H1 (cell line): ENCODE data around the gene SAMD4A. TPM values are rescaled to one million over a fixed set of nuclear protein-coding genes. Genes with fewer than 3 reads are reported as not detected.

ENCODE experiments used
- CTCF ChIA-PET: fragments of 300-600 bp; sonication (Branson Sonifier 250); formaldehyde crosslinking; loops from one replicate; lab custom pipeline; 2021; ENCODE audit not compliant: partially characterized antibody; lab: Charles Lee
- POLR2A ChIA-PET: fragments of 300-600 bp; sonication (Branson Sonifier 250); formaldehyde crosslinking; loops from one replicate; lab custom pipeline; 2021; ENCODE audit warnings: inconsistent platforms; ENCODE audit not compliant: partially characterized antibody; lab: Charles Lee
- DNase-seq, 2 experiments: peaks; one replicate each; pipeline versions ENCODE4 v3.0.0 to v3.0.0-alpha.2; 2010 to 2022; ENCODE audit warnings: low spot score in 2 of 2, low read depth in 1 of 2, mixed read lengths in 1 of 2
- FAIRE-seq: peaks from 2 replicates; lab custom pipeline; 2011; peaks lifted over from hg19 to GRCh38; lab: Jason Lieb, UNC
- H2AFZ ChIP-seq: 2 replicates; pipeline ENCODE4 v1.8.1; 2012; ENCODE audit warnings: low read length, inconsistent platforms
- H2AK5ac ChIP-seq: 2 replicates; pipeline ENCODE4 v1.6.1; 2013; ENCODE audit warnings: low read depth, low read length
- H2BK120ac ChIP-seq: replicated peaks from 2 replicates; pipeline ENCODE3; 2013; ENCODE audit warnings: low read depth, low read length, inconsistent platforms
- H2BK12ac ChIP-seq: 2 replicates; pipeline ENCODE4 v1.6.1; 2013; ENCODE audit warnings: low read depth, low read length
- H2BK15ac ChIP-seq: 2 replicates; pipeline ENCODE4 v1.6.1; 2013; ENCODE audit warnings: low read length
- H2BK20ac ChIP-seq: 2 replicates; pipeline ENCODE4 v1.6.1; 2013; ENCODE audit warnings: low read length
- H2BK5ac ChIP-seq: 2 replicates; pipeline ENCODE4 v1.6.1; 2013; ENCODE audit warnings: low read depth, low read length
- H3K14ac ChIP-seq: 2 replicates; pipeline ENCODE4 v1.6.1; 2013; ENCODE audit warnings: inconsistent platforms; ENCODE audit not compliant: insufficient read length
- H3K18ac ChIP-seq: 2 replicates; pipeline ENCODE4 v1.6.1; 2013; ENCODE audit warnings: low read length; ENCODE audit errors: extremely low read depth
- H3K23ac ChIP-seq: 2 replicates; pipeline ENCODE4 v1.6.1; 2013; ENCODE audit warnings: inconsistent platforms; ENCODE audit not compliant: insufficient read length
- H3K23me2 ChIP-seq: 2 replicates; pipeline ENCODE4 v1.6.1; 2013; ENCODE audit warnings: low read depth, low read length
- H3K27ac ChIP-seq: 2 replicates; pipeline ENCODE4 v1.6.1; 2011; ENCODE audit warnings: low read depth, low read length, inconsistent platforms
- H3K27me3 ChIP-seq, 4 experiments: replicated peaks in 1 of 4; 1 replicate in 1 of 4; 2 replicates in 3 of 4; pipeline versions ENCODE4 v1.6.1 to v1.8.1; 2011 to 2013; ENCODE audit warnings: low read length in 3 of 4, mild to moderate bottlenecking in 3 of 4, inconsistent platforms in 2 of 4, mixed read lengths in 2 of 4, moderate library complexity in 1 of 4; ENCODE audit not compliant: control insufficient read depth in 3 of 4, insufficient read depth in 3 of 4; ENCODE audit errors: extremely low read depth in 1 of 4
- H3K36me3 ChIP-seq, 4 experiments: 2 replicates each; pipeline versions ENCODE4 v1.6.1 to v1.8.1; 2011 to 2013; ENCODE audit warnings: mild to moderate bottlenecking in 4 of 4, low read length in 3 of 4, moderate library complexity in 2 of 4, control low read depth in 1 of 4, inconsistent platforms in 1 of 4; ENCODE audit not compliant: insufficient read depth in 4 of 4, control insufficient read depth in 2 of 4
- H3K4ac ChIP-seq: replicated peaks from 2 replicates; pipeline ENCODE3; 2013; ENCODE audit warnings: low read length, low read depth, mixed read lengths, inconsistent platforms; ENCODE audit not compliant: insufficient read length
- H3K4me1 ChIP-seq, 4 experiments: replicated peaks in 1 of 4; 1 replicate in 1 of 4; 2 replicates in 3 of 4; pipeline versions ENCODE4 v1.6.1 to v1.8.1; 2011 to 2013; ENCODE audit warnings: low read length in 3 of 4, inconsistent platforms in 2 of 4, mixed read lengths in 1 of 4; ENCODE audit not compliant: insufficient read depth in 4 of 4, control insufficient read depth in 3 of 4
- H3K4me2 ChIP-seq, 2 experiments: 2 replicates each; pipeline versions ENCODE4 v1.6.1 to v1.8.1; 2011 to 2013; ENCODE audit warnings: low read depth in 2 of 2, low read length in 2 of 2, control low read depth in 1 of 2, inconsistent platforms in 1 of 2, mild to moderate bottlenecking in 1 of 2; ENCODE audit not compliant: insufficient read depth in 1 of 2
- H3K4me3 ChIP-seq, 4 experiments: fragments of 200-600, 300-600 bp in 1 of 4; sonication (generic), shearing (Covaris generic), sonication (Bioruptor Twin) in 1 of 4; 2 replicates each; pipeline versions ENCODE4 v1.5.1 to v1.8.1; 2011 to 2016; ENCODE audit warnings: low read length in 4 of 4, low read depth in 3 of 4, control low read depth in 2 of 4, inconsistent platforms in 2 of 4, mild to moderate bottlenecking in 2 of 4, mixed read lengths in 1 of 4, moderate library complexity in 1 of 4; ENCODE audit not compliant: insufficient read depth in 2 of 4; ENCODE audit errors: extremely low read depth in 1 of 4
- H3K56ac ChIP-seq: replicated peaks from 2 replicates; pipeline ENCODE3; 2013; ENCODE audit warnings: low read depth, mild to moderate bottlenecking, mixed read lengths, low read length, inconsistent platforms; ENCODE audit not compliant: insufficient read length
- H3K79me1 ChIP-seq: 2 replicates; pipeline ENCODE4 v1.6.1; 2013; ENCODE audit warnings: low read depth, low read length, control low read depth
- H3K79me2 ChIP-seq, 2 experiments: 2 replicates each; pipeline versions ENCODE4 v1.6.1 to v1.8.1; 2012 to 2013; ENCODE audit warnings: low read length in 2 of 2, mild to moderate bottlenecking in 2 of 2, inconsistent platforms in 1 of 2; ENCODE audit not compliant: insufficient read depth in 2 of 2, control insufficient read depth in 1 of 2
- H3K9ac ChIP-seq, 4 experiments: replicated peaks in 1 of 4; 1 replicate in 1 of 4; 2 replicates in 3 of 4; pipeline versions ENCODE4 v1.6.1 to v1.8.1; 2011 to 2013; ENCODE audit warnings: low read depth in 3 of 4, low read length in 3 of 4, control low read depth in 2 of 4, mild to moderate bottlenecking in 2 of 4, moderate library complexity in 2 of 4, inconsistent platforms in 1 of 4; ENCODE audit errors: extremely low read depth in 1 of 4
- H3K9me3 ChIP-seq, 2 experiments: 2 replicates each; pipeline versions ENCODE4 v1.6.1 to v1.8.1; 2012 to 2013; ENCODE audit warnings: mild to moderate bottlenecking in 2 of 2, moderate library complexity in 2 of 2, control low read depth in 1 of 2, inconsistent platforms in 1 of 2, low read depth in 1 of 2, low read length in 1 of 2, mixed read lengths in 1 of 2; ENCODE audit not compliant: insufficient read depth in 2 of 2
- H4K20me1 ChIP-seq, 2 experiments: replicated peaks in 1 of 2; 2 replicates each; pipeline versions ENCODE3 to v1.8.1; 2011 to 2013; ENCODE audit warnings: inconsistent platforms in 2 of 2, low read length in 2 of 2, mild to moderate bottlenecking in 1 of 2; ENCODE audit not compliant: insufficient read depth in 2 of 2, control insufficient read depth in 1 of 2
- H4K5ac ChIP-seq: 2 replicates; pipeline ENCODE4 v1.6.1; 2013; ENCODE audit warnings: low read length, low read depth, mixed read lengths, inconsistent platforms; ENCODE audit not compliant: insufficient read length
- H4K8ac ChIP-seq: 2 replicates; pipeline ENCODE4 v1.8.0; 2013; ENCODE audit warnings: mild to moderate bottlenecking, moderate library complexity, low read length, inconsistent platforms; ENCODE audit not compliant: insufficient read depth; ENCODE audit errors: extremely low read depth
- H4K91ac ChIP-seq: replicated peaks from 2 replicates; pipeline ENCODE3; 2013; ENCODE audit warnings: low read length, mixed read lengths, inconsistent platforms; ENCODE audit not compliant: insufficient read length
- CBX5 ChIP-seq: fragments of 300-800, 300-1000 bp; sonication (generic); IDR thresholded peaks from 2 replicates; pipeline ENCODE4 v1.7.1; 2016; ENCODE audit warnings: antibody characterized with exemption, low read length, low read depth
- CTCF ChIP-seq, 3 experiments: IDR thresholded peaks; 1 replicate in 2 of 3; 2 replicates in 1 of 3; pipeline versions ENCODE4 v1.5.1 to v1.6.1; 2011; ENCODE audit warnings: low read length in 3 of 3, mild to moderate bottlenecking in 3 of 3, inconsistent platforms in 2 of 3, low read depth in 1 of 3, moderate library complexity in 1 of 3; ENCODE audit not compliant: insufficient read depth in 1 of 3; ENCODE audit errors: control extremely low read depth in 1 of 3
- EGR1 ChIP-seq: IDR thresholded peaks from 2 replicates; pipeline ENCODE4 v1.6.1; 2011; ENCODE audit warnings: low read depth, low read length, borderline replicate concordance
- GTF2F1 ChIP-seq: IDR thresholded peaks from 2 replicates; pipeline ENCODE4 v1.6.1; 2012; ENCODE audit warnings: low read depth, low read length, improper control_type of control experiment, borderline replicate concordance
- KDM4A ChIP-seq: IDR thresholded peaks from one replicate; pipeline ENCODE4 v1.7.1; 2012; ENCODE audit warnings: low read depth, mild to moderate bottlenecking, moderate library complexity, low read length, inconsistent platforms; ENCODE audit not compliant: severe bottlenecking
- PHF8 ChIP-seq: fragments of 200-600 bp; sonication (generic); conservative IDR thresholded peaks from 2 replicates; pipeline ENCODE4 v1.7.1; 2012; ENCODE audit warnings: low read depth, mild to moderate bottlenecking, inconsistent platforms, low read length, moderate library complexity
- SP2 ChIP-seq: IDR thresholded peaks from 2 replicates; pipeline ENCODE4 v1.6.1; 2012; ENCODE audit warnings: mild to moderate bottlenecking, low read length, inconsistent platforms
- SRF ChIP-seq: IDR thresholded peaks from 2 replicates; pipeline ENCODE4 v1.6.1; 2011; ENCODE audit warnings: mild to moderate bottlenecking, low read depth, low read length, moderate library complexity
- TAF1 ChIP-seq: IDR thresholded peaks from 2 replicates; pipeline ENCODE4 v1.6.1; 2011; ENCODE audit warnings: mild to moderate bottlenecking, low read depth, low read length
- TAF7 ChIP-seq: optimal IDR thresholded peaks from 2 replicates; pipeline ENCODE3; 2011; ENCODE audit warnings: low read depth, mild to moderate bottlenecking, inconsistent platforms, low read length, moderate library complexity, borderline replicate concordance
- TEAD4 ChIP-seq: IDR thresholded peaks from 2 replicates; pipeline ENCODE4 v1.6.1; 2012; ENCODE audit warnings: low read depth, low read length, inconsistent platforms, mixed read lengths
- WGBS, 2 experiments: shearing (Covaris generic) in 1 of 2; methylation state at CpG; one replicate each; pipeline versions ENCODE4 v1.1.6 to v1.1.7; 2013 to 2015; ENCODE audit warnings: low lambda C conversion rate in 2 of 2, mixed read lengths in 2 of 2, inconsistent platforms in 1 of 2, low coverage in 1 of 2, missing lambda C conversion rate in 1 of 2; ENCODE audit not compliant: insufficient replicate concordance in 2 of 2, insufficient coverage in 1 of 2, insufficient read length in 1 of 2; ENCODE audit errors: extremely low coverage in 1 of 2, missing lambda C conversion rate in 1 of 2; 5-methylcytosine and 5-hydroxymethylcytosine counted together
- polyA plus RNA-seq, 7 experiments: library from polyadenylated mRNA; depleted of rRNA in 3 of 7; stranded (reverse) in 5 of 7; unstranded in 2 of 7; fragments of >200 nt in 5 of 7; fragments of 200-250 nt in 2 of 7; gene quantifications; 1 replicate in 5 of 7; 2 replicates in 1 of 7; 4 replicates in 1 of 7; pipeline versions ENCODE4 v1.2.1 to v1.2.3, GENCODE V29; 2011 to 2013; ENCODE audit warnings: missing spikeins in 2 of 7, mixed read lengths in 2 of 7
- total RNA-seq: library from RNA; stranded (reverse); fragmentation: NEBNext Ultra II Directional; extraction: Animal tissue kit (Norgen Biotek cat#: 25700); gene quantifications from 2 replicates; pipeline ENCODE4 v1.2.1, GENCODE V29; 2021

Gene SAMD4A
- total and polyA plus RNA-seq, 2 of the 8 experiments (the other 6 are each of a cell fraction or from before 2014, with no cell fraction given) = 2.4 to 12.3 TPM

GRCh38 chr14:54829486-54830224 is 262.7 kb downstream of the SAMD4A start:
- H2BK12ac ChIP-seq = no peak overlapping the region
- FAIRE-seq (no peak), DNase-seq (no peak)
- no peak overlapping the region for H3K14ac ChIP-seq
- no peaks in the 10 kb centered on the region for H3K27me3 ChIP-seq
- no peak overlapping the region for H2BK120ac ChIP-seq
- H3K23me2 ChIP-seq = no peaks in the 10 kb centered on the region; the same call in 1 of the 2 replicates
- H4K5ac ChIP-seq = no peak overlapping the region
- no peaks in the 10 kb centered on the region for H3K79me2 ChIP-seq
- H3K56ac ChIP-seq = no peak overlapping the region
- no peak overlapping the region for H3K4me2 ChIP-seq
- no peaks in the 10 kb centered on the region for H3K4me1 ChIP-seq
- 90% methylated on average over 6 of the region's 8 CpGs; no CpG with 5 or more reads in 1 of the 2 experiments for WGBS, 2 experiments
- H3K9ac ChIP-seq = no peak overlapping the region
- no peak overlapping the region for H3K4ac ChIP-seq
- no peak overlapping the region for H4K91ac ChIP-seq
- no peaks in the 10 kb centered on the region for H4K20me1 ChIP-seq
- no peak overlapping the region for H4K8ac ChIP-seq
- no peak overlapping the region for H2BK20ac ChIP-seq
- H3K4me3 ChIP-seq = no peak overlapping the region
- H3K27ac ChIP-seq = no peak overlapping the region
- no peak overlapping the region for H2BK5ac ChIP-seq
- ChIA-PET POLR2A (no interaction called here), CTCF (interaction anchor here (0.7 to 3.5 kb wide), 5 partner anchors 9 to 266 kb away, joined by 3 to 17 read pairs (median 4); no protein-coding TSS in a partner anchor)
- no peak overlapping the region for H3K18ac ChIP-seq
- no peak overlapping the region for H3K23ac ChIP-seq
- no peaks in the 10 kb centered on the region for H3K36me3 ChIP-seq
- H2AK5ac ChIP-seq = no peak overlapping the region
- no peaks in the 10 kb centered on the region for H3K79me1 ChIP-seq
- H2BK15ac ChIP-seq = no peak overlapping the region
- no peak overlapping the region for H2AFZ ChIP-seq
- no peaks in the 10 kb centered on the region for H3K9me3 ChIP-seq
- TF ChIP-seq GTF2F1 (no peak), TAF7 (no peak), PHF8 (no peak), TAF1 (no peak), TEAD4 (no peak), SRF (no peak), EGR1 (no peak), CBX5 (no peak), SP2 (no peak), KDM4A (no peak), CTCF (IDR thresholded peaks at IDR 0.05; ENCODE audit: control extremely low read depth in 1 of 3, insufficient read depth in 1 of 3, low read depth in 1 of 3, low read length in 3 of 3) (no peak)
